Suprapubic skin (tissue), 4 donors: Measurements from ENCODE around the gene KCNK3. TPM values are rescaled to one million over a fixed set of nuclear protein-coding genes. Genes with fewer than 3 reads are reported as not detected.
A peak's percentile ranks its signal among the peaks of the same experiment; 100 is the strongest.
"Not testable (repeated sequence)": the region's sequence is repeated elsewhere in the genome, so short reads cannot be mapped to it uniquely, and the experiment has no call there.

ENCODE experiments used
- DNase-seq, 2 donors: peaks; one replicate each; pipeline ENCODE4 v3.0.0-alpha.2; 2019; ENCODE audit warnings: low spot score in 2 of 2
- H3K27ac ChIP-seq: fragments of 200-600 bp; sonication (generic); one replicate; pipeline ENCODE4 v1.5.1; 2019
- H3K27me3 ChIP-seq: fragments of 200-600 bp; sonication (generic); one replicate; pipeline ENCODE4 v1.5.1; 2019
- H3K36me3 ChIP-seq: fragments of 200-600 bp; sonication (generic); one replicate; pipeline ENCODE4 v1.5.1; 2019
- H3K4me1 ChIP-seq: fragments of 200-600 bp; sonication (generic); one replicate; pipeline ENCODE4 v1.5.1; 2019
- H3K4me3 ChIP-seq: fragments of 200-600 bp; sonication (generic); one replicate; pipeline ENCODE4 v1.5.1; 2019; ENCODE audit warnings: mild to moderate bottlenecking
- H3K9me3 ChIP-seq: fragments of 200-600 bp; sonication (generic); one replicate; pipeline ENCODE4 v1.5.1; 2019
- EP300 ChIP-seq: sonication (generic); formaldehyde crosslinking; IDR thresholded peaks from one replicate; pipeline ENCODE4 v1.6.1; 2017; ENCODE audit warnings: antibody characterized with exemption
- POLR2A ChIP-seq, 2 donors: fragments of 450-650 bp; IDR thresholded peaks; one replicate each; pipeline ENCODE4 v1.6.1; 2017; ENCODE audit warnings: antibody characterized with exemption in 2 of 2, mild to moderate bottlenecking in 2 of 2, moderate library complexity in 2 of 2
- POLR2AphosphoS5 ChIP-seq, 3 donors: sonication (generic); formaldehyde crosslinking; IDR thresholded peaks; one replicate each; pipeline ENCODE4 v1.6.1; 2017; ENCODE audit warnings: antibody characterized with exemption in 3 of 3
- WGBS: methylation state at CpG from one replicate; pipeline ENCODE4 v1.1.5; 2018; 5-methylcytosine and 5-hydroxymethylcytosine counted together
- total RNA-seq, 4 donors: library from RNA; depleted of rRNA; stranded (reverse); fragments of >200 nt; gene quantifications; one replicate each; pipeline ENCODE4 v1.1.0, GENCODE V29; 2016
- TF ChIP-seq, protein P1 (sequence below), 2 donors: fragments of 200-600 bp in 1 of 2; fragments of 450-650 bp in 1 of 2; sonication (generic) in 1 of 2; IDR thresholded peaks; one replicate each; pipeline ENCODE4 v1.5.1; 2016 to 2019; ENCODE audit warnings: antibody characterized with exemption in 2 of 2, mild to moderate bottlenecking in 1 of 2, moderate library complexity in 1 of 2

The KCNK3 gene
- total RNA-seq, 4 donors from 2014 or later: 0.83 to 1.2 (median 1.1) TPM; not detected in 1

GRCh38 chr2:26651799-26652198 lies 40.7 kb upstream of the KCNK3 start:
- 67% methylated on average over 7 of the region's 7 CpGs for WGBS
- Histone ChIP-seq H3K27ac (peak overlapping the region; percentile 11), H3K4me3 (no peak overlapping the region), H3K27me3 (peaks cover 7% of the 10 kb centered on the region), H3K36me3 (no peaks in the 10 kb centered on the region), H3K9me3 (no peaks in the 10 kb centered on the region), H3K4me1 (peaks cover 5% of the 10 kb centered on the region)
- TF ChIP-seq POLR2AphosphoS5 (IDR thresholded peaks at IDR 0.05) (no peak), EP300 (no peak), POLR2A (IDR thresholded peaks at IDR 0.05) (no peak)
- TF ChIP-seq, protein P1, sequence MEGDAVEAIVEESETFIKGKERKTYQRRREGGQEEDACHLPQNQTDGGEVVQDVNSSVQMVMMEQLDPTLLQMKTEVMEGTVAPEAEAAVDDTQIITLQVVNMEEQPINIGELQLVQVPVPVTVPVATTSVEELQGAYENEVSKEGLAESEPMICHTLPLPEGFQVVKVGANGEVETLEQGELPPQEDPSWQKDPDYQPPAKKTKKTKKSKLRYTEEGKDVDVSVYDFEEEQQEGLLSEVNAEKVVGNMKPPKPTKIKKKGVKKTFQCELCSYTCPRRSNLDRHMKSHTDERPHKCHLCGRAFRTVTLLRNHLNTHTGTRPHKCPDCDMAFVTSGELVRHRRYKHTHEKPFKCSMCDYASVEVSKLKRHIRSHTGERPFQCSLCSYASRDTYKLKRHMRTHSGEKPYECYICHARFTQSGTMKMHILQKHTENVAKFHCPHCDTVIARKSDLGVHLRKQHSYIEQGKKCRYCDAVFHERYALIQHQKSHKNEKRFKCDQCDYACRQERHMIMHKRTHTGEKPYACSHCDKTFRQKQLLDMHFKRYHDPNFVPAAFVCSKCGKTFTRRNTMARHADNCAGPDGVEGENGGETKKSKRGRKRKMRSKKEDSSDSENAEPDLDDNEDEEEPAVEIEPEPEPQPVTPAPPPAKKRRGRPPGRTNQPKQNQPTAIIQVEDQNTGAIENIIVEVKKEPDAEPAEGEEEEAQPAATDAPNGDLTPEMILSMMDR (IDR thresholded peaks at IDR 0.05): no peak
- DNase-seq: peak in 1 of 2 donors; percentile 55

- DNase-seq: peak in 1 of 2 donors; percentile 67
- Histone ChIP-seq H3K4me3 (no peak overlapping the region), H3K27me3 (no peaks in the 10 kb centered on the region), H3K36me3 (no peaks in the 10 kb centered on the region), H3K27ac (peak overlapping the region; percentile 40), H3K9me3 (no peaks in the 10 kb centered on the region), H3K4me1 (peaks cover 5% of the 10 kb centered on the region)
- 62% methylated on average over 7 of the region's 12 CpGs for WGBS
- no peak for TF ChIP-seq POLR2A (IDR thresholded peaks at IDR 0.05)
- TF ChIP-seq, protein P1 (IDR thresholded peaks at IDR 0.05): no peak
- TF ChIP-seq EP300: no peak
- no peak for TF ChIP-seq POLR2AphosphoS5 (IDR thresholded peaks at IDR 0.05)
Observed at GRCh38 chr2:26652361-26653041, 40.0 kb upstream of the KCNK3 start.

GRCh38 chr2:26653207-26654060 lies 39.1 kb upstream of the KCNK3 start:
- no peak for TF ChIP-seq POLR2A (IDR thresholded peaks at IDR 0.05)
- TF ChIP-seq POLR2AphosphoS5 (IDR thresholded peaks at IDR 0.05): no peak
- TF ChIP-seq EP300: no peak
- TF ChIP-seq, protein P1 (IDR thresholded peaks at IDR 0.05): no peak
- peak in 1 of 2 donors; percentile 41 for DNase-seq
- Histone ChIP-seq H3K36me3 (no peaks in the 10 kb centered on the region), H3K4me3 (no peak overlapping the region), H3K27me3 (no peaks in the 10 kb centered on the region), H3K27ac (peak overlapping the region; percentile 40), H3K9me3 (no peaks in the 10 kb centered on the region), H3K4me1 (peaks cover 5% of the 10 kb centered on the region)
- 87% methylated on average over 13 of the region's 13 CpGs for WGBS

DNA sequence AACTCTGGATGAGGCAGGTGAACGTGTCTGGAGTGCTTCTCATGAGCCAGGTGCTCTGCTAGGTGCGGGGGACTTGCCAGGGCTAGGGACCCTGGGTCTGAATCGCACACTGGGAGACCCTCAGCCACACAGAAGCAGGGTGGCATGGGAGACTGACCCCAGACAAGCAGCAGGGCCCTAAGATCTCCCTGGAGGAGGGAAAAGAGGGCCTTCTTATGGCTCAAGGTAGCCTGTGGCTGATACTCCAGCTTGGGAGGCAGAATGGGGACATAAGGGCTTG lies 38.5 kb upstream of the KCNK3 start:
- H3K27me3 ChIP-seq: no peaks in the 10 kb centered on the region
- no peak overlapping the region for H3K4me3 ChIP-seq
- no peaks in the 10 kb centered on the region for H3K9me3 ChIP-seq
- no peaks in the 10 kb centered on the region for H3K36me3 ChIP-seq
- H3K4me1 ChIP-seq: peaks cover 5% of the 10 kb centered on the region
- TF ChIP-seq POLR2AphosphoS5 (IDR thresholded peaks at IDR 0.05) (no peak), POLR2A (IDR thresholded peaks at IDR 0.05) (no peak), EP300 (no peak)
- TF ChIP-seq, protein P1 (IDR thresholded peaks at IDR 0.05): no peak
- 83% methylated on average over 2 of the region's 3 CpGs for WGBS
- peak in 1 of 2 donors; percentile 31 for DNase-seq
- no peak overlapping the region for H3K27ac ChIP-seq

- not testable (repeated sequence) for H3K36me3 ChIP-seq
Observed at GRCh38 chr2:26655120-26655519, 37.4 kb upstream of the KCNK3 start.

More at GRCh38 chr2:26655120-26655519, 37.4 kb upstream of the KCNK3 start:
- no CpG with 5 or more reads among the region's 1 CpG for WGBS
- H3K9me3 ChIP-seq, H3K4me3 ChIP-seq, H3K27me3 ChIP-seq, H3K27ac ChIP-seq, H3K4me1 ChIP-seq: not testable (repeated sequence)
- peak in 1 of 2 donors; percentile 1 for DNase-seq
